Upper lobe of left lung (tissue), 6 donors: Measurements from ENCODE around the gene ZNF622. TPM values are rescaled to one million over a fixed set of nuclear protein-coding genes. Genes with fewer than 3 reads are reported as not detected.

Experiments
- ATAC-seq, 2 donors: fragments of 200-7000 bp; cut with Tn5 transposase; one replicate each; pipeline ENCODE4 v1.9.1; 2022; ENCODE audit warnings: mild to moderate bottlenecking in 2 of 2, moderate library complexity in 2 of 2; ENCODE audit not compliant: low FRiP score in 2 of 2
- DNase-seq, 2 donors: peaks; one replicate each; pipeline ENCODE4 v3.0.0-alpha.2; 2019 to 2020
- H3K27ac ChIP-seq, 4 donors: fragments of 200-600 bp; sonication (generic); one replicate each; pipeline ENCODE4 v1.5.1; 2016 to 2019
- H3K27me3 ChIP-seq, 4 donors: fragments of 200-600 bp; sonication (generic); one replicate each; pipeline ENCODE4 v1.5.1; 2017 to 2019
- H3K36me3 ChIP-seq, 4 donors: fragments of 200-600 bp; sonication (generic); one replicate each; pipeline ENCODE4 v1.5.1; 2016 to 2019
- H3K4me1 ChIP-seq, 4 donors: fragments of 200-600 bp; sonication (generic); one replicate each; pipeline ENCODE4 v1.5.1; 2018 to 2019
- H3K4me3 ChIP-seq, 4 donors: fragments of 200-600 bp; sonication (generic); one replicate each; pipeline ENCODE4 v1.5.1; 2017 to 2019; ENCODE audit warnings: mild to moderate bottlenecking in 2 of 4, moderate library complexity in 1 of 4
- H3K9me3 ChIP-seq, 4 donors: fragments of 200-600 bp; sonication (generic); one replicate each; pipeline ENCODE4 v1.5.1; 2018 to 2019
- EP300 ChIP-seq, 4 donors: sonication (generic); formaldehyde crosslinking; IDR thresholded peaks; one replicate each; pipeline ENCODE4 v1.5.1; 2017; ENCODE audit warnings: antibody characterized with exemption in 4 of 4, control low read depth in 2 of 4
- POLR2A ChIP-seq, 4 donors: fragments of 450-650 bp; IDR thresholded peaks; one replicate each; pipeline ENCODE4 v1.5.1; 2016 to 2017; ENCODE audit warnings: antibody characterized with exemption in 4 of 4, mild to moderate bottlenecking in 2 of 4
- POLR2AphosphoS5 ChIP-seq, 2 donors: sonication (generic); formaldehyde crosslinking; IDR thresholded peaks; one replicate each; pipeline ENCODE4 v1.5.1; 2017; ENCODE audit warnings: antibody characterized with exemption in 2 of 2
- WGBS, 2 donors: methylation state at CpG; one replicate each; pipeline ENCODE4 v1.1.5; 2017 to 2018; 5-methylcytosine and 5-hydroxymethylcytosine counted together
- total RNA-seq, 6 donors: library from RNA; depleted of rRNA in 4 of 6; stranded (reverse); fragments of >200 nt in 4 of 6; gene quantifications; one replicate each; pipeline versions ENCODE4 v1.1.0 to v1.2.1, GENCODE V29; 2016 to 2021
- TF ChIP-seq, protein P1 (sequence below), 6 experiments: fragments of 450-650 bp in 4 of 6; fragments of 200-600 bp in 2 of 6; sonication (generic) in 2 of 6; IDR thresholded peaks; one replicate each; pipeline ENCODE4 v1.5.1; 2016 to 2019; ENCODE audit warnings: antibody characterized with exemption in 6 of 6
- donor health status: DM: no; HTN: no; CAD: no; lungs with moderate emphysema.
- donor health status: DM: no; HTN: yes; CAD: no; lungs with severe emphysema.

Gene ZNF622
- total RNA-seq, 6 donors from 2014 or later, result 15.3 to 45.0 (median 31.5) TPM

- H3K4me3 ChIP-seq, result no peak overlapping the region
- H3K27ac ChIP-seq, result peak overlapping the region in 3 of 4 donors; percentile 30 to 73 (median 63)
- ATAC-seq (peak; percentile 79 to 88), DNase-seq (peak in 1 of 2 donors; percentile 85)
- no peaks in the 10 kb centered on the region for H3K9me3 ChIP-seq
- H3K27me3 ChIP-seq, result no peaks in the 10 kb centered on the region
- peaks cover 15 to 46% (median 20%) of the 10 kb centered on the region in 4 donors for H3K4me1 ChIP-seq
- TF ChIP-seq, protein P1, sequence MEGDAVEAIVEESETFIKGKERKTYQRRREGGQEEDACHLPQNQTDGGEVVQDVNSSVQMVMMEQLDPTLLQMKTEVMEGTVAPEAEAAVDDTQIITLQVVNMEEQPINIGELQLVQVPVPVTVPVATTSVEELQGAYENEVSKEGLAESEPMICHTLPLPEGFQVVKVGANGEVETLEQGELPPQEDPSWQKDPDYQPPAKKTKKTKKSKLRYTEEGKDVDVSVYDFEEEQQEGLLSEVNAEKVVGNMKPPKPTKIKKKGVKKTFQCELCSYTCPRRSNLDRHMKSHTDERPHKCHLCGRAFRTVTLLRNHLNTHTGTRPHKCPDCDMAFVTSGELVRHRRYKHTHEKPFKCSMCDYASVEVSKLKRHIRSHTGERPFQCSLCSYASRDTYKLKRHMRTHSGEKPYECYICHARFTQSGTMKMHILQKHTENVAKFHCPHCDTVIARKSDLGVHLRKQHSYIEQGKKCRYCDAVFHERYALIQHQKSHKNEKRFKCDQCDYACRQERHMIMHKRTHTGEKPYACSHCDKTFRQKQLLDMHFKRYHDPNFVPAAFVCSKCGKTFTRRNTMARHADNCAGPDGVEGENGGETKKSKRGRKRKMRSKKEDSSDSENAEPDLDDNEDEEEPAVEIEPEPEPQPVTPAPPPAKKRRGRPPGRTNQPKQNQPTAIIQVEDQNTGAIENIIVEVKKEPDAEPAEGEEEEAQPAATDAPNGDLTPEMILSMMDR (IDR thresholded peaks at IDR 0.05), result peak; percentile 54 to 74 (median 64)
- TF ChIP-seq EP300 (IDR thresholded peaks at IDR 0.05), result peak in 1 of 4 donors; percentile 90
- TF ChIP-seq POLR2AphosphoS5 (IDR thresholded peaks at IDR 0.05), result peak in 1 of 2 donors; percentile 55
- TF ChIP-seq POLR2A (IDR thresholded peaks at IDR 0.05), result no peak
- 31 to 42% methylated on average over 4 of the region's 4 CpGs for WGBS, 2 donors
- H3K36me3 ChIP-seq, result peaks cover 9 to 91% (median 28%) of the 10 kb centered on the region in 4 donors
Measured at GRCh38 chr5:16456103-16456832, 9.3 kb downstream of the ZNF622 start.

DNA sequence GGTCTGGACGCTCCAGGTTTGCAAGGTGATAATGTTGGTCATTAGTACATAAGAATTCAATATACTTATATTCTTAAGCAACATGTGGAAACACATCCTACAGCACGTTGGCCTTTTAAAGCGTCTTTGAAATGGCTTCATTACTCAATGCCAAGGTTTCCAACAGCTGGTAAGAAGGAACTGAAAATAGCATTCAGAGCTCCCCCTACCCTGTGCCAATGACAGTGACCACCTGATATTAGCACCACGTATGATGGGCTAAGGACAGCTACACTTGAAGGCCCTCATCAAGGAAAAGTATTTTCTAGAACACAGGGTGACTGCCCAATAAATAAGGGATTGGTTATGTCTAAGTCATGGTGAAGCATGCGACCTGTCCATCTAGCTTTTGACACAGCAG is 9.9 kb downstream of the ZNF622 start:
- ATAC-seq (peak in 1 of 2 donors; percentile 38), DNase-seq (no peak)
- peaks cover 15 to 40% (median 17%) of the 10 kb centered on the region in 4 donors for H3K4me1 ChIP-seq
- TF ChIP-seq, protein P1 (IDR thresholded peaks at IDR 0.05), result no peak
- TF ChIP-seq POLR2AphosphoS5 (IDR thresholded peaks at IDR 0.05), result no peak
- no peak for TF ChIP-seq EP300 (IDR thresholded peaks at IDR 0.05)
- no peak for TF ChIP-seq POLR2A (IDR thresholded peaks at IDR 0.05)
- H3K36me3 ChIP-seq, result peaks cover 15 to 91% (median 31%) of the 10 kb centered on the region in 4 donors
- peak overlapping the region in 3 of 4 donors; percentile 30 to 73 (median 63) for H3K27ac ChIP-seq
- 66 to 67% methylated on average over 5 of the region's 5 CpGs for WGBS, 2 donors
- no peak overlapping the region for H3K4me3 ChIP-seq
- no peaks in the 10 kb centered on the region for H3K27me3 ChIP-seq
- H3K9me3 ChIP-seq, result no peaks in the 10 kb centered on the region

- TF ChIP-seq, protein P1 (IDR thresholded peaks at IDR 0.05), result no peak
- TF ChIP-seq POLR2AphosphoS5 (IDR thresholded peaks at IDR 0.05) (no peak), POLR2A (IDR thresholded peaks at IDR 0.05) (no peak), EP300 (IDR thresholded peaks at IDR 0.05) (no peak)
- ATAC-seq, result no peak
Measured at GRCh38 chr5:16454686-16455085, 10.9 kb downstream of the ZNF622 start.

GRCh38 chr5:16453609-16454008 is 12.0 kb downstream of the ZNF622 start:
- ATAC-seq (no peak), DNase-seq (no peak)
- no peaks in the 10 kb centered on the region for H3K27me3 ChIP-seq
- no peak overlapping the region for H3K4me3 ChIP-seq
- peaks cover 32 to 95% (median 45%) of the 10 kb centered on the region in 4 donors for H3K36me3 ChIP-seq
- H3K4me1 ChIP-seq, result peaks cover 15 to 26% (median 15%) of the 10 kb centered on the region in 4 donors
- no peaks in the 10 kb centered on the region for H3K9me3 ChIP-seq
- H3K27ac ChIP-seq, result no peak overlapping the region
- TF ChIP-seq POLR2AphosphoS5 (IDR thresholded peaks at IDR 0.05) (no peak), EP300 (IDR thresholded peaks at IDR 0.05) (no peak), POLR2A (IDR thresholded peaks at IDR 0.05) (no peak)
- TF ChIP-seq, protein P1 (IDR thresholded peaks at IDR 0.05), result no peak

More at GRCh38 chr5:16454686-16455085, 10.9 kb downstream of the ZNF622 start:
- Histone ChIP-seq H3K4me1 (peaks cover 15 to 33% (median 15%) of the 10 kb centered on the region in 4 donors), H3K36me3 (peaks cover 25 to 93% (median 40%) of the 10 kb centered on the region in 4 donors), H3K27me3 (no peaks in the 10 kb centered on the region), H3K4me3 (no peak overlapping the region), H3K9me3 (no peaks in the 10 kb centered on the region), H3K27ac (no peak overlapping the region)
- WGBS, 2 donors, result 87 to 89% methylated on average over 4 of the region's 4 CpGs
- DNase-seq, result no peak
